Subcutaneous abdominal adipose tissue (tissue), 5 donors: ENCODE measurements around the gene KRT12.
"Not testable (repeated sequence)": the region's sequence is repeated elsewhere in the genome, so short reads cannot be mapped to it uniquely, and the experiment has no call there.

Experiments
- H3K27ac ChIP-seq: one replicate; pipeline ENCODE4 v1.7.0; 2013; ENCODE audit warnings: low read depth, mild to moderate bottlenecking, inconsistent platforms, low read length, moderate library complexity
- H3K27me3 ChIP-seq, 5 donors: one replicate each; pipeline ENCODE4 v1.7.0; 2013; ENCODE audit warnings: low read length in 5 of 5, inconsistent platforms in 1 of 5; ENCODE audit not compliant: control insufficient read depth in 5 of 5, insufficient read depth in 4 of 5
- H3K36me3 ChIP-seq, 5 donors: one replicate each; pipeline ENCODE4 v1.7.0; 2013; ENCODE audit warnings: low read length in 5 of 5; ENCODE audit not compliant: control insufficient read depth in 5 of 5, insufficient read depth in 5 of 5
- H3K4me1 ChIP-seq, 5 donors: one replicate each; pipeline ENCODE4 v1.7.0; 2013; ENCODE audit warnings: low read length in 5 of 5, mild to moderate bottlenecking in 3 of 5, moderate library complexity in 1 of 5; ENCODE audit not compliant: control insufficient read depth in 5 of 5, insufficient read depth in 5 of 5
- H3K4me3 ChIP-seq, 5 donors: one replicate each; pipeline ENCODE4 v1.7.0; 2013; ENCODE audit warnings: low read length in 5 of 5, low read depth in 1 of 5
- H3K9ac ChIP-seq, 5 donors: one replicate each; pipeline ENCODE4 v1.7.0; 2013; ENCODE audit warnings: low read length in 5 of 5, mild to moderate bottlenecking in 4 of 5, moderate library complexity in 3 of 5
- H3K9me3 ChIP-seq, 5 donors: one replicate each; pipeline ENCODE4 v1.7.0; 2013; ENCODE audit warnings: low read length in 5 of 5; ENCODE audit not compliant: control insufficient read depth in 5 of 5
- donor health status: healthy.
- donor health status: healthy.
- donor health status: healthy.
- donor health status: healthy.
- donor health status: healthy.

Gene KRT12

GRCh38 chr17:40818733-40819527 lies 48.1 kb downstream of the KRT12 start:
- Histone ChIP-seq H3K4me3 (peak overlapping the region; percentile 64 to 84 (median 77)), H3K36me3 (peaks cover 0 to 16% (median 7%) of the 10 kb centered on the region in 5 donors), H3K9me3 (no peaks in the 10 kb centered on the region), H3K27ac (peak overlapping the region; percentile 91), H3K9ac (peak overlapping the region; percentile 45 to 84 (median 81)), H3K4me1 (peaks cover 3 to 25% (median 18%) of the 10 kb centered on the region in 5 donors), H3K27me3 (no peaks in the 10 kb centered on the region)

GRCh38 chr17:40818343-40818732 lies 48.7 kb downstream of the KRT12 start:
- peak overlapping the region in 4 of 5 donors; percentile 45 to 82 (median 73) for H3K9ac ChIP-seq
- peak overlapping the region; percentile 73 for H3K27ac ChIP-seq
- H3K36me3 ChIP-seq: peaks cover 0 to 16% (median 7%) of the 10 kb centered on the region in 5 donors
- H3K4me3 ChIP-seq: peak overlapping the region; percentile 64 to 82 (median 75)
- peaks cover 3 to 25% (median 18%) of the 10 kb centered on the region in 5 donors for H3K4me1 ChIP-seq
- H3K9me3 ChIP-seq: no peaks in the 10 kb centered on the region
- H3K27me3 ChIP-seq: no peaks in the 10 kb centered on the region

GRCh38 chr17:40817103-40817682 lies 49.8 kb downstream of the KRT12 start:
- Histone ChIP-seq H3K4me3 (no peak overlapping the region), H3K9me3 (no peaks in the 10 kb centered on the region), H3K9ac (no peak overlapping the region), H3K4me1 (peaks cover 3 to 25% (median 18%) of the 10 kb centered on the region in 5 donors), H3K36me3 (peaks cover 0 to 13% (median 7%) of the 10 kb centered on the region in 5 donors), H3K27ac (no peak overlapping the region), H3K27me3 (peaks cover 0 to under 1% (median 0%) of the 10 kb centered on the region in 5 donors)

DNA sequence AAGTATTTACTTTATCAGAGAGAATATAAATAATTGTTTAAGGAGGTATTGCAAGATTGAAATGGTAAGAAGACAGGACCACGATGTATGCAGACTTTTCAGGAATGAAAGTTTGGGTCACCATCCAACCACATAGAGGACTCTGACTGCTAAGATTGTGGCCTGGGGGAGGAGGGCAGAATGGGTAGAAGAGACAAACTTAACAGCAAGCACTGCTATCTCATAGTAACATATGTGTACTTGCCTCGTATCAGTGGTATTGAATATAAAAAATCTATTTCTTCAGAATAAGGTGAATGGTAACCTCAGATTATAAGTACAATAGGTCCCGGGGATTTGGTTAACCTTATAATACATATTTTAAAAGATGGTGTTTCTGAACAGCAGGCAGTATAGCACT lies 50.5 kb downstream of the KRT12 start:
- Histone ChIP-seq H3K27ac (no peak overlapping the region), H3K4me1 (peaks cover 3 to 25% (median 18%) of the 10 kb centered on the region in 5 donors), H3K9me3 (no peaks in the 10 kb centered on the region), H3K9ac (no peak overlapping the region), H3K36me3 (peaks cover 0 to 11% (median 7%) of the 10 kb centered on the region in 5 donors), H3K27me3 (peaks cover 0 to 3% (median 0%) of the 10 kb centered on the region in 5 donors), H3K4me3 (no peak overlapping the region)

DNA sequence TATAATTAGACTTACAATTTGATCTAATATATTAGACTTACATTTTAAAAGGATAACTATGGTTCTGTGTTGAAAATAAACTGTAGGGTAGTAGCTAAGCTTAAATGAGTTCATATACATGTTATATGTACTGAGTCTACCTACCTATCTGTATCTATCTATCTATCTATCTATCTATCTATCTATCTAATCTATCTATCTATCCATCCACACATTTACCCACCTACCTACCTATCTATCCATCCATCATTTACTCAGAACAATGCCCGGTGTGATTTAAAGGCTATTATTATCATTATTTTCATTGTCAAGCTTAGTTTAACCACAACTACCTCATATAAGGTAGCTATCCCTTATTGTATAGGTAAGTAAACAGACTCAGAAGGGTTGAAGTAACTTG lies 51.6 kb downstream of the KRT12 start:
- peaks cover 0 to 11% (median 7%) of the 10 kb centered on the region in 5 donors for H3K36me3 ChIP-seq
- H3K4me1 ChIP-seq: peaks cover 3 to 21% (median 18%) of the 10 kb centered on the region in 5 donors
- H3K27ac ChIP-seq: no peak overlapping the region
- H3K4me3 ChIP-seq: no peak overlapping the region
- no peaks in the 10 kb centered on the region for H3K9me3 ChIP-seq
- H3K9ac ChIP-seq: no peak overlapping the region
- peaks cover 0 to 6% (median 0%) of the 10 kb centered on the region in 5 donors for H3K27me3 ChIP-seq

DNA sequence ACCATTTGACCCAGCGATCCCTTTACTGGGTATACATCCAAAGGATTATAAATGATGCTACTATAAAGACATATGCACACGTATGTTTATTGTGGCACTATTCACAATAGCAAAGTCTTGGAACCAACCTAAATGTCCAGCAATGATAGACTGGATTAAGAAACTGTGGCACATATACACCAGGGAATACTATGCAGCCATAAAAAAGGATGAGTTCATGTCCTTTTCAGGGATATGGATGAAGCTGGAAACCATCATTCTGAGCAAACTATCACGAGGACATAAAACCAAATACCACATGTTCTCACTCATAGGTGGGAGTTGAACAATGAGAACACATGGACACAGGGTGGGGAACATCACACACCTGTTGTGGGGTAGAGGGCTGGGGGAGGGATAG lies 52.4 kb downstream of the KRT12 start:
- H3K27me3 ChIP-seq, H3K27ac ChIP-seq, H3K4me3 ChIP-seq, H3K9me3 ChIP-seq, H3K9ac ChIP-seq: not testable (repeated sequence)
- peaks cover 0 to 11% (median 7%) of the 10 kb centered on the region in 5 donors for H3K36me3 ChIP-seq
- peaks cover 3 to 20% (median 12%) of the 10 kb centered on the region in 5 donors for H3K4me1 ChIP-seq

GRCh38 chr17:40813804-40814203 lies 53.2 kb downstream of the KRT12 start:
- Histone ChIP-seq H3K9ac (no peak overlapping the region), H3K36me3 (peaks cover 0 to 11% (median 7%) of the 10 kb centered on the region in 5 donors), H3K9me3 (no peaks in the 10 kb centered on the region), H3K27me3 (peaks cover 0 to 6% (median 0%) of the 10 kb centered on the region in 5 donors), H3K27ac (no peak overlapping the region), H3K4me1 (peaks cover 0 to 26% (median 8%) of the 10 kb centered on the region in 5 donors), H3K4me3 (no peak overlapping the region)

GRCh38 chr17:40812639-40813038 lies 54.4 kb downstream of the KRT12 start:
- Histone ChIP-seq H3K36me3 (peaks cover 0 to 11% (median 7%) of the 10 kb centered on the region in 5 donors), H3K9ac (no peak overlapping the region), H3K27me3 (peaks cover 0 to 6% (median 0%) of the 10 kb centered on the region in 5 donors), H3K4me1 (peaks cover 0 to 23% (median 0%) of the 10 kb centered on the region in 5 donors), H3K27ac (no peak overlapping the region), H3K4me3 (no peak overlapping the region), H3K9me3 (no peaks in the 10 kb centered on the region)
